KOPT-K1 (cell line): Measurements from ENCODE around the gene UBE2L6.

Experiments
- H3K27ac ChIP-seq: fragments of 200-600 bp; sonication (generic); 2 replicates; pipeline ENCODE4 v1.5.1; 2016; ENCODE audit warnings: antibody characterized with exemption, mild to moderate bottlenecking, low read depth, low read length; ENCODE audit not compliant: poor library complexity, severe bottlenecking
- H3K36me3 ChIP-seq: fragments of 200-600 bp; sonication (generic); 2 replicates; pipeline ENCODE4 v1.5.1; 2017; ENCODE audit warnings: antibody characterized with exemption, mild to moderate bottlenecking, low read length, moderate library complexity; ENCODE audit not compliant: insufficient read depth
- H3K9me3 ChIP-seq: fragments of 200-600 bp; sonication (generic); 2 replicates; pipeline ENCODE4 v1.5.1; 2017; ENCODE audit warnings: antibody characterized with exemption, low read length, mild to moderate bottlenecking; ENCODE audit not compliant: insufficient read depth, poor library complexity, severe bottlenecking

The UBE2L6 gene

DNA sequence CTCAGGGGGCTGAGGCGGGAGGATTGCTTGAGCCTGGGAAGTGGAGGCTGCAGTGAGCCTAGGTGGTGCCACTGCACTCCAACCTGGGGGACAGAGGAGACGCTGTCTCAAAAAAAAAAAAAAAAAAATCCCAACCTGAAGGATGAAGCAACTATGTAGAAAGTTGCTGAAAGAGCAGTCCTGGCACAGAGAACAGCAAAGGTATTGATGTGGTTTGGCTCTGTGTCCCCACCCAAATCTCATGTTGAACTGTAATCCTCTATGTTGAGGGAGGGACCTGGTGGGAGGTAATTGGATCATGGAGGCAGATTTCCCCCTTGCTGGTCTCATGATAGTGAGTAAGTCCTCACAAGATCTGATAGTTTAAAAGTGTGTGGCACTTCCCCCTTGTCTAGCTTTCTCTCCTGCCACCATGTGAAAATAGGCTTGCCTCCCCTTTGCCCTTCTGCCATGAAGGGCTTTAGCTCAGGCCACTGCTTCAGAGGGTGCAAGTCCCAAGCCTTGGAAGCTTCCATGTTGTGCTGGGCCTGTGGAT is 19.3 kb upstream of the UBE2L6 start:
- H3K9me3 ChIP-seq: peaks cover 14% of the 10 kb centered on the region
- no peaks in the 10 kb centered on the region for H3K36me3 ChIP-seq
- no peak overlapping the region for H3K27ac ChIP-seq

DNA sequence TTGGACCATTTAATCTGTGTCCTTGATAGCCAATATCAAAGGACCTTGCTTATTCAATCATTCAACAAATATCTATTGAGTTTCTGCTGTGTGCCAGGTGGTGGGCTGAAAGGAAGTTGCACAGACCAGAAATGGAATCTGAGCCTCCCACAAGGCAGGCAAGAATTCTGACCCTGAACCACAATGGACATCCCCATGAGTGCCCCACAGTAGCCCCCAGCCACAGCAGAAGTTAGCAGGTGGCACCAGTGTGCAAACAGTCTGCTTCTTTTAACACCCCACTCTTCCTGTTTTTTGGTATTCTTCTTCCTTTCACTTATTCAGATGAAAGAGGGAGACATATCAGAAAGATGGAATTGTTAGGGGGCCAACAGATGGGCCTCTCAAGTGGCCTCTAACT is 17.8 kb upstream of the UBE2L6 start:
- H3K27ac ChIP-seq: peak overlapping the region; percentile 28
- peaks cover 14% of the 10 kb centered on the region for H3K9me3 ChIP-seq
- H3K36me3 ChIP-seq: no peaks in the 10 kb centered on the region

DNA sequence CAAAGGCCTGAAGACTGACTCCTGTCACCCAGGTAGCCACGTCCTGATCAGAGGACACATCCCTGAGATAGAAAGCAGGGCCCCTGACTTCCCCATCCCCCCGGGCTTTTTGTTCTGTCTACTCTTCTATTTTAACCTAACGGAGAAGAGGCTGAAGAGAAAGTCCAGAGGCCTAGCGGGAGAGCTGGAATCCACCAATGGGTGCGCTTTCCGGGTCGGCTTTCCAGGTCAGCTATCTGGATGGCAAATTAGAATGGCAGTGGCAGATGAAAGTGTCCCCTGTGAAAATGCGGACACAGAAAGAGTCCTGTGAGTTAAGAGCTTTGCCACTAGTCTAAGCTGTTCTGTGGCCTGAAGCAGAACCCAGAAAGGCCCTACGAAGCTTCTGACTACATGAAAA is 16.9 kb upstream of the UBE2L6 start:
- H3K9me3 ChIP-seq: peaks cover 14% of the 10 kb centered on the region
- H3K36me3 ChIP-seq: no peaks in the 10 kb centered on the region
- no peak overlapping the region for H3K27ac ChIP-seq

DNA sequence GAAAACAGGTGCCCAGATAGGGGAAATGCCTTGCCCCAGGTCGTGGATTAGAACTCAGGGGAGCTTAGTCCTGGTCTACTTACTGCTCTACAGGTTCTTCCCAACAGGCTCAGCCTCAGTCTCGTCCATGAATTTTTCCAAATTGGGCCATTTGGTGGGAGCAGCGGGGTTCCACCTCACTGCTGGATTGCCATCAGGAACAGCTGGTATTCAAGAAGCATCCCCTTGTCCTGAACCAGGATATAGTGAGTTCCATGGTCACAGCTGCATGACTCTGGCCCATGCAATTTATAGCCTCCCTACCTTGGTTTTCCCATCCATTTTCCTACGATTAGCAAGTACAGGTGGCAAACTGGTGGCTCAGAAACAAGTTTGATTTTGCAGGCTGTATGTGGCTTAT is 6.6 kb upstream of the UBE2L6 start:
- Histone ChIP-seq H3K27ac (no peak overlapping the region), H3K36me3 (no peaks in the 10 kb centered on the region), H3K9me3 (no peaks in the 10 kb centered on the region)

DNA sequence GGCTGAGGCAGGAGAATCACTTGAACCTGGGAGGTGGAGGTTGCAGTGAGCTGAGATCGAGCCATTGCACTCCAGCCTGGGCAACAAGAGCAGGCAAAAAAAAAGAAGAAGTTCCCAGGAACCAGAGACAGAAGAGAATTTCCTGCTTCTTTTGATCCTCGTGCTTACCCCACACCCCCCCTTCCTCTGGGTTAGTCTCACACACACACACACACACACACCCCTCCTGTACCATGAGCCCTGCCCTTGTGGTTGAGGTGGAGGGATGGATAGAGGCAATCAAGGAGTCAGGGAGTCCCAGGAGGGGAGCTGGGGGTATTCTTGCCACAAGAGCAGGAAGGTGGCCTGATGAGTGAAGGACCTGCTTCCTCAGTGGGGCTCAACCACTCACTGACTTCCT is 4.1 kb upstream of the UBE2L6 start:
- H3K9me3 ChIP-seq: no peaks in the 10 kb centered on the region
- peak overlapping the region; percentile 48 for H3K27ac ChIP-seq
- no peaks in the 10 kb centered on the region for H3K36me3 ChIP-seq

DNA sequence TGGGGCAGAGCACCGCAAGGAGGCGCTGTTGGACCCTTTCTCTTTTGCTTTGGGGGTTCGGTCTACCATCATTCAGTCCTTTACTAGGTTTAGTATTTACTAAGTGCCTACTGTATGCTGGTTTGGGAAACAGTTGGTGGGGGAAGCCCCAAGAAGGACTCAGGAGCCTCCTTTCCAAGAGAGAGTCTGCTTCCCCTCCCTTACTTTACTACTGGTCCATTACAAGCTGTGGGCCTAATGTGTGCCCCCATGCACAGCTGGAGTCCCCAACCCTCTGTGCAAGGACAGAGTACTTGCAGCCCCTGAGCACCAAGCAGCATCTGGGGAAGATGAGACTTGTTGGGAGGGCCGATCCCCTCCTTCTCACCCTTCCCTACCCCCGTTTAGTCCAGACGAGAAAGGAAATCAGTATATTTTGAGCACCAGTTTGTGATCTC is 876 bp upstream of the UBE2L6 start:
- Histone ChIP-seq H3K27ac (peak overlapping the region; percentile 96), H3K36me3 (peaks cover 11% of the 10 kb centered on the region), H3K9me3 (no peaks in the 10 kb centered on the region)

DNA sequence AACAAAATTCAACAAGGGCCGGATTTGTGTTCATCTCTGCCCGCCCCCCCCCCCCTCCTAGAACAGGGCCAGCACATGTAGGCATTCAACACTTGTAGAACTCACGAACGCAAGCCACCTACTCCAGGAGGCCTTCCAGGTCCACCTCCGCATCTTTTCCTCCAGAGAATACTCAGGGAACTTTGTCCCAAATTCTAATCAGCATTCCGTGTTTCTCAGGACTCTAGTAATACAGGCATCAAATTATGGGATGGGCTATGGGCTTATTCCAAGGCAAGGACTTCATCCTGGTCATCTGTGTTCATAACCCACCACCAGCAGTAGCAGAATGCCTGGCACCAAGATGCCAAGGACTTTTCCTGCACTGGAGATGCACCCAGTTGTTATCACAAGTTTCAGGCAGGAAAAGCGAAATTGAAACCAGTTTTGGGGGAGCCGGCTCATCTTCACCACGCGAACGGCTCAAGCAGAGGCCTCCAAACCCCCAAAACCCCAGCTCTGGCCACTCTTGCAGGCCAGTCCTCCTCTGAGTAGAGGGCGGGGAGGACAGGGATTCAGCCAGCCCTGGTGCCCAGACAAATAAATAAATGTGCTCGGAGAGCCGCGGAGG is 462 bp downstream of the UBE2L6 start:
- Histone ChIP-seq H3K9me3 (no peaks in the 10 kb centered on the region), H3K36me3 (peaks cover 20% of the 10 kb centered on the region), H3K27ac (peak overlapping the region; percentile 96)

DNA sequence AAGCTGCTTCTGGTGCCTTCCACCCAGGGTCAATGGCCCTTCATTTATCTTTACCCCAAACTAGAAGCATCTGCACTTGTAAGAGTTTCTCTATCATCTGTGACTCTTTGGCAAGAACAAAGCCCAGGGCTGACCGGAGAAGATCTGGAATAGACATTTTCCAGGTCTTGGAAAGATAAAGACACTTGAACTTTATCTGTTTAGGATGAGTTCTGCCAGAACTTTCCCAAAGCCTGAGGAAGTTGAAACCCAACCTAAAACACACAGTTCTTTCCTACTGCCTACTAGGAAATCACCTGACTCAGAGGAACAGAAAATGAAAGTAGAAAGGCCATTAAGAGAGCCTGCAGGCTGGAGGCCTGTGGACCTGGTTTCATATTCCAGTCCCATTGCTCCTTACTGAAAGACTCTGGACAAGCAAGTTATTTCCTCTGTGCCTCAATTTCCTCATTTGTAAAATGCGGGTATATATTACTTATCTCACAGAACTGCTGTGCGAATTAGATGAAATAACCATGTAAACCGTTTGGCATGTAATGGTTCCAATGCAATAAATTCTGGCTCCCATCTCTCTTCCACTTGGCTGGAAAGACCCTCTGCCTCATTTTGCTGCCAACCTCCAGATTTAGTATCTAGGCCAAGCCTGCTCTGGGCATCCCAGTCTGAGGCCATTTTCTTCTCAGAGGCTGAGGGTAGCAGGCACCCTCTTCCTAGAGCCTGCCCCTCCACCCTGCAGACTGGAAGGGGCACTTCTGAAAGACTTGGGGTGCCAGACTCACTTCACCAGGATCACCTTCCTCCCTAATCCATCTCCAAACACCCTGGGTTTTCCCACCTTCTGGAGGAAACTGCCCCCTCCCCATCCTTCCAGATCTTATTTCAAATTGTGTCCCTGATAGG is 1.2 kb downstream of the UBE2L6 start:
- no peaks in the 10 kb centered on the region for H3K9me3 ChIP-seq
- H3K27ac ChIP-seq: peak overlapping the region; percentile 96
- H3K36me3 ChIP-seq: peaks cover 27% of the 10 kb centered on the region

DNA sequence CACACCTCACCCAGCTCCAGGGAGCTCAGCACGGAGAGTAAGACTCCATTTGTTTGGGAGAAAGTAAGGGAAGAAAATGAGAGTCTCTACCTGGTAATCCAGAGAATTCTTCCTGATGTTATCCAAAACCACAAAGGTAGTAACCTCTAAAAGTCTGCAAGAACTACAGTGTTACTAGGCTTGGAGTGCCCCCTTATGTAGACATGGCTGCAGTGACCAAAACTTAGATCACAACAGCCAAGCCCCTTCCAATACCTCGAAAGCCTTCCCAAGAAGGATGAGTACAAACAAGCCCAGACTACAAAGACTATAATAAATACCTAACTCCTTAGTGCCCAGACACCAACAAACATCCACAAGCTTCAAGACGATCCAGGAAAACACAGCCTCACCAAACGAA is 4.9 kb downstream of the UBE2L6 start:
- Histone ChIP-seq H3K9me3 (no peaks in the 10 kb centered on the region), H3K36me3 (peaks cover 61% of the 10 kb centered on the region), H3K27ac (no peak overlapping the region)

DNA sequence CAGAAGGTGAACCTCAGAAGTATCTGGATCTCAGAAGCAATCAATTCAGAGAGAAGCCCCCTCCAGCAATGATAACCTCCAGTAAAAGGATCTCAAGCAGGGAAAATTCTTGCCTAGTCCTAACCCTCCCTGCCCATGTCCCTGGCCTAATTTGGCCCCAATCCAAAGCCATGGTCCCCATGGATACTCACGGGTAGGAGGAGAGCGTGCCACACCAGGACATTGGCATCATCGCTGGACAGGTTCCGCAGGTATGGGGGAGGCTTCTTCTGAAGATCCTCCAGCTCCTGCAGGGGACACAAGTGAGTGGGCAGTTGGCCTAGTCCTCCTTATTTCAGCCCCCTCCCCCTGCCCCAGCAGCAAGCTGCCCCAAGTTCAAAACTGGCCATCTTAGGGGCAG is 7.3 kb downstream of the UBE2L6 start:
- Histone ChIP-seq H3K36me3 (peaks cover 86% of the 10 kb centered on the region), H3K9me3 (no peaks in the 10 kb centered on the region), H3K27ac (no peak overlapping the region)

DNA sequence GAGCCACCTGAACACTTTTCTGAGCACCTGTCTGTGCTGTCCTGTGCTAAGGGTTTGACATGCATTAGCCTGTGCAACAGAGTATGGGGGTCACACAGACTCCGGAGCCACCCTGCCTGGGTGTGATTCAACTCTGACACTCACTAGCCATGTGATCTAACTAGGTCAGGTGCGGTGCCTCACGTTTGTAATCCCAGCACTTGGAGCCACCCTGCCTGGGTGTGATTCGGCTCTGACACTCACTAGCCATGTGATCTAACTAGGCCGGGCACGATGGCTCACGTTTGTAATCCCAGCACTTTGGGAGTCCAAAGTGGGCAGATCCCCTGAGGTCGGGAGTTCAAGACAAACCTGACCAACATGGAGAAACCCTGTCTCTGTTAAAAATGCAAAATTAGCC is 11.4 kb downstream of the UBE2L6 start:
- Histone ChIP-seq H3K27ac (no peak overlapping the region), H3K36me3 (peaks cover 98% of the 10 kb centered on the region), H3K9me3 (no peaks in the 10 kb centered on the region)

DNA sequence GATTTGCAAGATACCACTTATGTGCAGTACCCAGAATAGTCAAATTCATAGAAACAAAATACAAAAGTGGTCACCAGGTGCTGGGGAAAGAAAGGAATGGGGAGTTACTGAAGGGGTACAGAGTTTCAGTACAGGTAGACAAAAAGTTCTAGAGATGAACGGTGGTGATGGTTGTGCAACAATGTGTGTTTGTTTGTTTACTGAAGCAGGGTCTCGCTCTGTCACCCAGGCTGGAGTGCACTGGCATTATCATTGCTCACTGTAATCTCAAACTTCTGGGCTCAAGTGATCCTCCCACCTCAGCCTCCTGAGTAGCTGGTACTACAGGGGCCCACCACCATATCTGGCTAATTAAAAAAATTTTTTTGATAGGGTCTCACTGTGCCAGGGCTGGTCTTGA is 12.1 kb downstream of the UBE2L6 start:
- H3K9me3 ChIP-seq: no peaks in the 10 kb centered on the region
- no peak overlapping the region for H3K27ac ChIP-seq
- peaks cover 100% of the 10 kb centered on the region for H3K36me3 ChIP-seq

DNA sequence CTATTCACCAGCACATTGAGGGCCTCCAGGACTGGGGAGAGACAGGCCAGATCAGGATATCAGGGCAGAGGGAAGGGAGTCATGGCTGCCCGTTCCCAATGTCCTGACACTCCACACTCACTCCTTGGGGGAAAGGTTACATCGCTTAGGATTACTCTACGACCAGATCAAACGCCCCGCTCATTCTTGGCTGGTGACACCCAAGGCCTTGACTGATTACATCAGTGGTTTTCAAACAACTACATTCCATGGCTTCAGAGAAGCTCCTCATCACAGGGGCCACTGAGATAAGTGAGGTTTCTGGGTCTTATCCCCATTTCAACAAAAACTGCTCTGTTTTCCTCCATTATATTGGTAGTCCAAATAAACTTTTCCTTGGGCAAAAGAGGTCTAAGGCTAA is 15.0 kb downstream of the UBE2L6 start:
- Histone ChIP-seq H3K9me3 (no peaks in the 10 kb centered on the region), H3K27ac (no peak overlapping the region), H3K36me3 (peaks cover 95% of the 10 kb centered on the region)

DNA sequence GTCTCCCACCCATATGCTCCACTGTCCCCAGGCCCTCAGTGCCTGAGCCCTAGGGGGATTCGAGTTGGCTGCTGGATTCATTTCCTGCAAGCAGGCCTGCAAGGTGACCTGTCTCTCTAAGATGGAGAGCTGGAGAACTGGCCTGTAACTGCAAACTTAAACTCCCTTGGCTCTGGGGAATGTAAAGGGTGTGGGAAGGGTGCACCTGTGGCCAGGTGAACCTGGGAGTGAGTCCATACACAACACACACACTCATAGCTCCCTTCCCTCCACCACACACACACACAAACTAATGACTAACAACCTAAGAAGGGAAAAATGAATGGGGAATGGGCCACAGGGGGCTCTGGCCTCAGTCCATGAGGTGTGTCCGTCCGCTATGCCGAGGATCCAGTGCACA is 15.5 kb downstream of the UBE2L6 start:
- Histone ChIP-seq H3K27ac (no peak overlapping the region), H3K9me3 (no peaks in the 10 kb centered on the region), H3K36me3 (peaks cover 95% of the 10 kb centered on the region)

DNA sequence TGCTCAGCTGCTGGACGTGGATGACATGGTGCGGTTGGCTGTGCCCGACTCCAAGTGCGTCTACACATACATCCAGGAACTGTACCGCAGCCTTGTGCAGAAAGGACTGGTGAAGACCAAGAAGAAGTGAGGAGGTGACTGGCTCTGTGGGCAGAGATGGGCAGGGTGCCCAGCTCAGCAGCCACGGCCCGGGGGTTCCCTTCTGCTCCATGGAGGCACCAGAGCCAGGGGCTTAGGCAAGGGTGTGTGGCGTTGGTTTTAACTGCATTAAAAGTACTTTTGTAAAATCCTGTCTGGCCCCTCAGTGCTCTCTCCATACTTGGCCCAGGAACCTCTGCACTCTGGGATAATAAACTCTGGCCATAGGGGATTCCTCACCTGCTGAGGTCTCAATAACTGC is 17.5 kb downstream of the UBE2L6 start:
- Histone ChIP-seq H3K9me3 (no peaks in the 10 kb centered on the region), H3K36me3 (peaks cover 85% of the 10 kb centered on the region), H3K27ac (no peak overlapping the region)
